Lung microvascular endothelial cell (primary cell): ENCODE results near the gene TMEM209. TPM values are rescaled to one million over a fixed set of nuclear protein-coding genes. Genes with fewer than 3 reads are reported as not detected.

Experiments used
- DNase-seq, 2 donors: peaks; one replicate each; pipeline versions ENCODE4 v3.0.0 to v3.0.0-alpha.2; 2010; ENCODE audit warnings: low read depth in 2 of 2
- total RNA-seq: library from RNA; depleted of rRNA; stranded (reverse); fragments of >200 nt; gene quantifications from 2 replicates; pipeline ENCODE4 v1.2.1, GENCODE V29; 2014

Gene TMEM209
- total RNA-seq, 1 donor from 2014 or later: 5.4 TPM

- peak in 1 of 2 donors; percentile 23 for DNase-seq
These were observed 60.7 kb downstream of the TMEM209 start for GRCh38 chr7:130144312-130145171.

GRCh38 chr7:130143986-130144311, 61.3 kb downstream of the TMEM209 start:
- no peak for DNase-seq

GRCh38 chr7:130143334-130143732, 61.9 kb downstream of the TMEM209 start:
- DNase-seq: no peak

GRCh38 chr7:130142654-130143333, 62.4 kb downstream of the TMEM209 start:
- no peak for DNase-seq

GRCh38 chr7:130141884-130142653, 63.1 kb downstream of the TMEM209 start:
- DNase-seq: no peak

- peak; percentile 34 to 75 for DNase-seq
These were observed 63.9 kb downstream of the TMEM209 start for GRCh38 chr7:130141161-130141883.

GRCh38 chr7:130140551-130141160, 64.5 kb downstream of the TMEM209 start:
- no peak for DNase-seq

- DNase-seq: no peak
These were observed 65.8 kb downstream of the TMEM209 start for GRCh38 chr7:130139193-130139960.

GRCh38 chr7:130137207-130137606, 68.0 kb downstream of the TMEM209 start:
- DNase-seq: no peak

GRCh38 chr7:130136579-130137167, 68.5 kb downstream of the TMEM209 start:
- DNase-seq: no peak

GRCh38 chr7:130135208-130136205, 69.7 kb downstream of the TMEM209 start:
- DNase-seq: no peak

- no peak for DNase-seq
These were observed 70.5 kb downstream of the TMEM209 start for GRCh38 chr7:130134726-130135125.

GRCh38 chr7:130134106-130134636, 71.0 kb downstream of the TMEM209 start:
- no peak for DNase-seq

- DNase-seq: no peak
These were observed 72.0 kb downstream of the TMEM209 start for GRCh38 chr7:130133029-130133782.

GRCh38 chr7:130131964-130132875, 73.0 kb downstream of the TMEM209 start:
- no peak for DNase-seq

GRCh38 chr7:130131191-130131834, 73.9 kb downstream of the TMEM209 start:
- no peak for DNase-seq
